SKM-1 treated with dmso at 0.1 percent for 144 hours (cell line): ENCODE results near the gene COX17.
A peak's percentile ranks its signal among the peaks of the same experiment; 100 is the strongest.

Experiments used
- DNase-seq: peaks from one replicate; lab custom pipeline; 2025; ENCODE audit not compliant: unreplicated experiment; lab: John Stamatoyannopoulos, UW

Gene COX17

DNA sequence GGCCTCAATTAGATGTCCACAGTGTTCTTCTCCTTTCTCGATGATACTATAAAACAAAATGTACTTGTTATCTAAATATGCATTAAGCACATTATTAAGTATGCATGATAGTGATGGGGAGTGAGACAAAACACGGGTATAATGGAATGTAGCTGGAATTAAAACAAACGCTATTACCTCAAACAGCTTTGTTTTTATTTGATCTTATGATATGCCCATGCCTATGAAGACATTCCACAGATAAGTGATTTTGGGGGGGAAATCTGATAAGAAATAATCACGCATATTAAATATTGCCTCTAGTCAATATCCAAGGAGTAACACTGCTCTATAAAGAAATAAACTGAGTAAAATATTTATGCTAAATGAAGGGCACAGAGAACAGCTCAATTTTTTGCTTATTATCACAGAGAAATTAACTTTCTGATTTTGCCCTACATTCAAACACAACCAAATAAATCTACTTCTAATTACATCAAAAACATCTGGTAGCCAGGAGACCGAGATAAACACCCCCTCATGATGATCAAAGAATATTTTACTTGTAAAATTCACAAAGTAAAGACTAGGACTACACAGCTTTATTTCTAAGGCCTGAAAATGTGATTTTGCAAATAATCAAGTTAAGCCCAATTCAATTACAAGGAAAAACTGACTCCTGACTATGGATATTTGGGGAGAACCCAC is 1.9 kb downstream of the COX17 start:
- no peak for DNase-seq

DNA sequence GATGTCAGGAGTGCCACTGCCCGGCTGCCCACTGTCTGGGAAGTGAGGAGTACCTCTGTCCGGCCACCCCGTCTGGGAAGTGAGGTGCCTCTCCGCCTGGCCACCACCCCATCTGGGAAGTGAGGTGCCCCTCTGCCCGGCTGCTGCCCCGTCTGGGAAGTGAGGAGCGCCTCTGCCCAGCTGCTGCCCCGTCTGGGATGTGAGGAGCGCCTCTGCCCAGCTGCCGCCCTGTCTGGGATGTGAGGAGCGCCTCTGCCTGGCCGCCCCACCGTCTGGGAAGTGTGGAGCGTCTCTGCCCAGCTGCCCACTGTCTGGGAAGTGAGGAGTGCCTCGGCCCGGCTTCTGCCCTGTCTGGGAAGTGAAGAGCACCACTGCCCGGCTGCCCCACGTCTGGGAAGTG is 3.3 kb downstream of the COX17 start:
- no peak for DNase-seq

DNA sequence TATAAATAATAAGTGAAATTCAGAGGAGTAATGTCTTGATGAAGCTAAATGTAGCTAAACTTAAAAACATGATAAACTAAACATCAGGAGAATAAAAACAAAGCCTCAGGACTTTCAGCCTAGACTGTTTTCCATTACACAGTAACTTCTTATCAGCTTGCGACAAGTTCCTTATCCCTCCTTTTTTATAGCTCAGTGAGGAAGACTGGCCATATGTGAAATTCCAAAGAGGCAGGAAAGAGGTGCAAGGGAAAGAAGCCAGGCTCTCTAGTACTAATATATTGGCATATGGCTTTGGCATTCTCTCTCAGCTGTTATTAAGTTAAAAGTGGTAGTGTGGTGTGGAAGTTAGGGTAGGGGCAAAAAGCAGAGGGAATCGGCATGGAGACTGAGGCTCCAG is 4.4 kb downstream of the COX17 start:
- DNase-seq, result no peak

DNA sequence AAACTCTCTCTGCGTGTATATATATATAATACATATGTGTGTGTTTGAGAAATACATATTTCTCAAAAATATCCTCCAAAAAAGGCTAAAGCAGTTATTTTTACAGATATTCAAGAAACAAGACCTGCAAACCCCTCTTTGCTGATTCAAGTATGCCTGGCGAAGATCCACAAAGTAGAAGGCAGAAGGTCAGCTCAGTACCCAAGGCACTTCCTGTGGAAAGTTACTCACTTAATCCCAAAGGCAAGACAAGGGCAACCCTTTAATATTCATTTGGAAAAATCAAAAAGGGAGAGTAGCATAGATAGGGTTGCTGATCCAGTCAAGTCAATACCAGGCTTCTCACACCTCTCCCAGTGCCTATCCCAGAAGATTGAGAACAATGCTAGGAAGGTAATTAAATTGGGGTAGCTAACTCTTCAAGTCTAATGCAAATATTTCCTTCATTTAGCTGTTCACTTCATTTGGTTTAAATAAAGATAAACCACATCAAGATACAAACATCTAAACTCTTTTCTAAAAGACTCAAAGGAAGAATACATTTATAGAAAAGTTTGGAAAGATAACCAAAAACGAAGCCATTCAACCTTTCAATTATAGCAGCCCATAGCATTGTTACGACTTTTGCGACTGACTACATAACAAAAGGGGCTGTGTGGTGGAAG is 7.2 kb downstream of the COX17 start:
- no peak for DNase-seq

DNA sequence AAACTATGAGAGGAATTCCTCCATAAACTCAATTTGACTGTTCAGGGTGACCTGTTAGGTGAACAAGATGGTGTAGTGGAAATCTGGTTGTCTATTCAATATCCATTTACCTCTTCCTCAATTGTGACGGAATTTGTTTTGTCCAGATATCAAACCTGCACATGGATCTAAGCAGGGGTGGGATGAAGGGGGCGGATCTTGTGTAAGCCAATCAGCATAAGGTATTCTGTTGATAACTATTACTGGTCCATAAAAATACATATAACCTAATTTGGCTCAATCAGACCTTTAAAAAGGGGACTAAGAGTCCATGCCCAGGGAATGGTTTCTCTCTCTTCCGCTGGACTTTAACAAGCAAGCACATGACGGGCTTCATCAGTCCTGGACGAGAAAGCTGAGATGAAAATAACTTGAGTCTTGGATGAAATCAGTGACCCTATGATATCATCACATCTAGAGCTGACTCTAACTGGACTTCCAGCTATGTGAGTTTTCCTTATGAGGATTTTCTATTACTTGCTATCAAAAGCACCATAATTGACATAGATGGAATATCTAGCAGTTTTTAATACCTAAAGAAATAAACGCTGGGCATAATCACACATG is 11.1 kb downstream of the COX17 start:
- DNase-seq, result no peak

DNA sequence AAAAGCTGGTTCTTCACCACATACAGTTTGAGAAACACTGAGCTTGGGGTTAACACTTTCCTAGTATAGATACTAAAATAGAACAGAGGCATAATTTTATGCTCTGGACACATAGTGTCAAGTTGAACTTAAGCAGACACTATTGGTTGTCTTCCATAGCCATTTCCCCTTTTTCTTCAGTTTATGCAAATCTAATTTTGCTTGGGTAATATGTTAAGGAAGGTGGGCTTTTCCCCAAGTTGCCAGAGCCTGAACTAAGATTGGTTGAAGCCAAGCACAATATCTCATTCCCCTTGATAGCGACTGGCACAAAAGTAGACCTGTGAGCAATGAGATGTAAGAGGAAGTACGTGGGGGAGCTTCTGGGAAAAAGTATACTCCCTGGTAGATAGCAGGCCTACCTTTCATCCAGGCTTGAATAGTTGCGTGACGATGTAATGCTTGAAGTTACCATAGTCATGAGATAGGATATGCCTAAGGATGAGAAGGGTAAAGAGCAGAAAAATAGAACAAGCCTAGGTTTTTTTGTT is 12.3 kb downstream of the COX17 start:
- no peak for DNase-seq

DNA sequence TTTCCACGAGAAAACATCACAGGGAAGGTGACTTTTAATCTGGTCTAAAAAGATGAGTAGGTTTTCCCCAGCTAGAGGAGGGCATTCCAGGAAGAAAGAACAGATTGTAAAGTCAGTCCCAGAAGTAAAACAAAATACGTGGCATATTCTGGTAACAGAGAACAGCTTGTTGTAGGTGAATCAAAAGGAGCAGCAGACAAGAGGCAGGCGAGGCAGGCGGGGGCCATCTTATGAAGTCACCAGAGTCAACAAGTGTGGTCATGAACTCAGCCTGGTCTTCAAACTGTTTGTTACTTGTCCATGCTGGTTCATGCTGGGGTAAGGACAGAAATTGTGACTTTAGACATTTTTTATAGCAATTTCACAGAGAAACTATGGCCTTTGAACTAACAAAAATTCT is 12.8 kb downstream of the COX17 start:
- no peak for DNase-seq

DNA sequence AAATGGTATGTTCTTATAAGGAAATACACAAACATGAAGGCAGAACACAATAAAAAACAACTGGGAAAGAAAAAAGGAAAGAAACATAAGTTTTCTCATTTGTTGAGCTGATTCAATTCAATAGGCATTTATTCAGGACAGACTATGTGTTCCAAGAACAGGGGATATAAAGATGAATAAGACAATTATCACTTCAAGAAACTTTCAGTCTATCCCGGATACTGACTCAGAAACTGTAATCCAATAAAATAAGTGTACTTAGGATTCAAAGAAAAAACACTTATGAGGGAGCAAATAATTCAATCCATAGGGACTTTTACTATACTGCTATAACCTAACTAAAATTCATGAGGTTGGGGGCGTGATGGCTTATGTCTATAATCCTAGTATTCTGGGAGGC is 13.3 kb downstream of the COX17 start:
- no peak for DNase-seq

DNA sequence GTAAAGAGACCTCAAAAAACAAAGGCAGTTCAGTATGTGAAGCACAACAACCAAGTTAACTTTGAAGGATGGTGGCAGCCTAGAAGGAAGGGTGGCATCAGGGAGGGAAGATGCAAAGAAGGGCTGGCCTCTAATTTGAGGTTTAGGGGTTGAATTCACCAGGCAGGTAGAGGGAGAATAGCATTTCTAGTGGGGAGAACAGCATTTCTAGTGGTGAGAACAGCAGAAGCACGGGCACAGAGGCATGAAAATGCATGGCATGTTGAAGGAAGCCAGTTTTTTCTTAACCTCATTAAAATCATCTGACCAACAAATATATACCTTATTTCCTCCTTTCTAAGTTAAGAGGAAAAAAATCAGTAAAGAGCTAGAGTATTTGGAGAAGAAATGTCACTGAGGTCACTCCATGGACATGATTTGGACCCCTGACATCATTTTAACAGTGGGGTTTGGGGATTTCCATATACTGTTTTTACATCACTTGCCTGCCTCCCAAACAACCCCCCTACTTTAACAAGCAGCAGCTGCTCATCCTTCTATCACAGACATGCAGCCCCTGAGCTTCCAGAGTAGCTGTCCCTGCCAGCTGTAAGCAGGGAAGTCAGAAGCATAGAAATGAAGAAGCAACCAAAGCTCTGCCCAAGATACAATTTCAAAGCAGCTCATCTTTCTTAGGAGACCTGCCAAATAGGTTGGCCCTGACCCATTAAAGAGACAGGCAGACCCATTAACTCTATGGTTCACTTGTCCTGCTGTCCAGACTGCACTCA is 14.4 kb downstream of the COX17 start:
- DNase-seq, result no peak

DNA sequence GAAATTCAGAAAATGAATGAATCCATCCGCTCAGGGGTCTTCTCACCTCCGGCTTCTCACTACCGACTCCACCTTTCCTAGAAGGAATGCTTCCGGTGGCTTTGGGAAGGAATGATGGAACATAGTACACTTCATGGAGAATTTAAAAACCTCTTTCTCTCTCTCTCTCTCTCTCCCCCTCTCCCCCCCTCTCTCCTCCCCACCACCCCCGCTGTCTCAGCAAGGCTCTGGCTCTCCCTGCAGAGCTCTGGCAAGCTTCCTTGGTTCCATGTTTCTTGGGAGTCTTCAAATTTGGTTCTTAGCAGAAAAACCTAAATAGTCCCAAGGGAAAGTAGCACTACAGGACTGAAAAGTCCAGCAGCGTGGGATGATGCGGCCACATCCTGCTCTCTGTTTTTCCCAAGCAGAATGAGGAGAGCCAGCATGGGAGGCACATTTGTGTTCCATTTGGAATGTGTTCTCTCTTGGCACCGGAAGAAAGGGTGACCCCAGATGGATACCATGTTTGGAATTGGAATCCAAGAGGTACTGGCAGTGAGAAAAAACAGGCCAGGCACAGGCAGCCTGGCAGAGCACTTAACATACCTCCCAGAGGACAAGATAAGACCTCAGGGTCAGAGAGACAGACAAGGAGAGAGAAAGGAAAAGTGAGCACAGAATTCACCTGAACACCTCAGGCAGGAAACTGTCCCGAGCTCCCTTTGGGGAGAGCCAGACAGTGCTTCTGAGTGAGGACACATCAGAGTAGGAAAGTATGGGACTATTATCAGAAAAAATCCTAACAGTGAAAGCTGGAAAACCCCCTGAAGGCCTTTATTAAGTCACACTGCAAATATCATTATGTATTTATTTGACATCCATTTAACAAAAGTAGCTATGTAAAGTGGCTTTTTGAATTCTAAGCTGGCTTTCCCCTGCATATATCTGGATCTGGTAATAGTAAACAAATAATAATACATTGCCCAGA is 16.4 kb downstream of the COX17 start, which contains the start of gene POPDC2:
Gene POPDC2 (minus strand): TSS at position 116 of the 967 bp plus-strand sequence. CDS start 166 bp downstream, outside the sequence.
- no peak for DNase-seq

DNA sequence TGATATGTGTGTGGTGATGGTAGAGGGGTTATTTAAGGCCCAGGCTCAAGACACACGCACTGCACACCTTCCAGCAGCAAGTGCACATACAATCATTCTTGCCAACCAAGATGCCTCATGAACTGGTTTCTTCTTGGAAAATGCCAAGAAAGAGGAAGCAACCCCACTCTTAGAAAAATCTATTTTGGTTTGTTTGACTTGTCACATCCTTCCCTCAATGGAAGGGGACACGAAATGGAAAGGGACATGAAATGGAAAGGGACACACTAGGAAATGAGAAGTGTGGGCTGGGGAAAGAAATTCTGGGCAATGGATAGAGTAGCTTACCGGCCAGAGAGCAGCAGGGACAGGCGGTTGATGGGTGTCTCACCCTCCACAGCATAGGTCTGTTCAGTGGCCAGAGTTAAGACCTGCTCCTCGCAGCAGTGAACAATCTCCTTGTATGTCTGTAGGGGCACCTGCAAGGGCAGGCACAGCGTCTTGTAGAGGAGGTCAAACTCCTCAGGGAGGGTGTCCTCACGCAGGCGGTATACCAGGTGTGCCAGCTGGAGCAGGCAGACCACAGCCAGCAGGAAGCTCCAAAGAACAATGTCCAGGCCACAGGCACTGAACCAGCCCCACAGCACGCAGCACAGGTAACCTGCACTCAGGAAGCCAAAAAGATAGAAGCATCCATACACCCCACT is 17.5 kb downstream of the COX17 start:
- DNase-seq, result no peak

DNA sequence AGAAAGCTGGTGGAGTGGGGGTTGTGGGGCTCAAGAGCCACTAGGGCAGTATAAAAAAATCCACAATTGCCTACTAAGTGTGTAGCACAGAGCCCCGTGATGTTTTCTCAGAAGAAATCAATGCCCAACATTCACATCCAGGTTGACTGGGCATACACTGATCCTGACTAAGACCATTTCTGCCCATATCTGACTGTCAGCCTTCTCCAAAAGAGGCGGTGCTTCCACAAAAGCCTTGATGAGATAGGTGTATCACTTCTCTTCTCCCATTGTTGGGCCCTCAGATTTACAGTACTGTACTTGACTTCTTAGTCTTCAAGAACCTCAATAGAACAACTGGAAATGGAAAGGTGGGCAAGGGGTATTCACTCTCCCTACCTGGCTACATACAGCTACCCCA is 18.2 kb downstream of the COX17 start:
- no peak for DNase-seq

DNA sequence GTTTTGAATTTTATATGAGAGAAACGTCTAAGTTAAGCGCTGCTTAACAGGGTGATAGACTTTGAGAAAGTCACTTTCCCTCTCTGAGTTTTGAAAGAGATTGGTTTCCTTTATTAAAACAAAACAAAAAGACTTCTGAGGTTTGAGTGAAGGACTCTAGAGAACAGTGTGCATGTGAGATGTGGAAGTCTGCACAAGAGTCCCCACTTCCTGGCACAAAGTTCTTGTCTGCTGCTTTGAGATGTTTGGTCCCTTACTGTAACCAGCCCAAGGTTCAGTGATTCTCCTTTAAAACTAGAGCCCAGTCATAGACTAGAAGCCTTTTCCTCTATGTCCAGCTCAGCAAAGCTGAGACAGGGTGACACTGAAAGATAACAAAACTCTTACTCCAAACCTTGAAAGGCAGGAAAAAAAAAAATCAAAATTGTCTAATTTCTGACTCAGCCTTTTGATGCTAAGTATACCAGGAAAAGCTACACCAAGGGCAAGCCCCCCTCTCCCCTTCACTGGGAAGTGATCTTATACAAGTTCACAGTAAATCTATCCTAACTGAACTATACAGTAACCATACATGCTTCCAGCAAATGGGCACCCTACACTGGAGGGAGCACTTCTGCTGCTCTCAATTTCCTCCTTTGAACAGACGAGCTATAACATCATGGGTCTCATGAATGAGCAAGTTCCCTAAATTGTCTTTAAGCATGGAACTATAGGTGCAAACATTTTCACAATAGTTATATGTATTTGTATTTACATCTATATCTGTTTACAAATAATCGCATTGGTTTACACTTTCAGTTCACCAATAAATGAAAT is 19.1 kb downstream of the COX17 start:
- DNase-seq, result peak; percentile 8

DNA sequence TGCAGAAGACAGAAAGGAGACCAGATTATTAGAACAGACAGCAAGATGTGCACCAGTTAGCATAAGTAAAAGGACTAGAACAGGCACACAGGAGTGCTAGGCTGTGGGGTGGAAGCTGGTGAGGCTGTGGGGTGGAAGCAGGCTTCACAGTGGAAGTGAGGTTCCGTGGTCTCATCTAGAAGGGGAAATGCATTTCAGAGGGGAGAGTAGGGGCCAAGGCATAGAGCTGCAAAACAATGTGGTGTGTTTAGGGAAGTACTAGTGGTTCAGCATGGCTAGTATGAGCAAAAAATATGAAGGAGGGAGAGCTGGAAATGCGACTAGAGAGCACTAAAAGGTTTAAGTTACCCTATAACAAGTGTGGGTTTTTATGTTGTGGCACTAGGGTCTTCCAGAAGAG is 23.3 kb downstream of the COX17 start:
- peak; percentile 56 for DNase-seq

DNA sequence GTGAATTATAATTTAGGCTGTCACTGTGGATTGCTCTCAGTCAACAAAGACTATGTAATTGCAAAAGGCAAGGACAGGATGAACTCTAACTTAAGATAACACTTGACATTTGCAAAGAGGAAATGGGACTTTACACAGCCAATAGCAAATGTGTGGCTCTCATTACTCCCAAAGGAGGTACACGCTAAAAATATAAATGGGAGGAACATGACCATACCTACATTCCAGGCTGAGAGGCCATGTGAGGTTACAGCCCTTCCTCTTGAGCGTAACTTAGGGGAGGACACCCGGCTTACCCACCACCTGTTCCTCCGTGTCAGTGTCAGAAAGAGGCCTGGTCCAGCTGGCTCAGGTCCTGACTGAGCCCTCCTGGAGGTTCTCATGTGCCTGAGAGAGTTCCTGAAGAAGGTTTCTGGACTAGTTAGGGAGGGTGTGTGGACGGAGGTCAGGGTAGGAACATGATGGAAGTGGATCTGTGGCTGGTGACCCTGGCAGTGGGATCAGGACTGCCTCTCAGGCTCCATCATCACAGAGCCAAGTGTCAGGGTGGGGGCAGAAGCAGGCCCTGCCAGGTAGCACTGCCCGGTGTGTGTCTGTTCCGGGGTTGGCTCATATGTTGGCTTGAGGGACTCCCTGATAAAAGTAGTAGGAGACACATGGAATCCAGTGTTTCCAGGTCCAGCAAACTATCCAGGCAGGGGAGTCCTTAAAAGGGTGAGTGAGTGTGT is 24.7 kb downstream of the COX17 start:
- DNase-seq, result no peak

DNA sequence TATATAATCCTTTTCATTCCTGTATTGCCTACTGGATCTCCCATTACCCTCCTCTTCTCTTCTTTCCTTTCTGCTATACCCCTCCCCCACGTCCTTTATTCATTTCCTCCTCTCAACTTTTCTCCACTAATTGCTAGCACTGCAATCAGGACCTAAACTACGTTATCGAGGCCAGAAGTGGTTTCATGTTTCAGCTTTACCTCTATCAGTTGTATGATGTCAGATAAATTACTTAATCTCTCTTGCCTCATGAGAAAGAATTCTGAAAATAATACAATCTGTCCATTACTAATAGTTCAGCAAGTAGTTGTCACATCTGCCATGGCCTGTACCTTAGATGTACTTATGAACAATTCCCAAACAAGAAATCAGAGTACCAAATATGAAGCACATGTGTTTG is 27.4 kb downstream of the COX17 start:
- no peak for DNase-seq

DNA sequence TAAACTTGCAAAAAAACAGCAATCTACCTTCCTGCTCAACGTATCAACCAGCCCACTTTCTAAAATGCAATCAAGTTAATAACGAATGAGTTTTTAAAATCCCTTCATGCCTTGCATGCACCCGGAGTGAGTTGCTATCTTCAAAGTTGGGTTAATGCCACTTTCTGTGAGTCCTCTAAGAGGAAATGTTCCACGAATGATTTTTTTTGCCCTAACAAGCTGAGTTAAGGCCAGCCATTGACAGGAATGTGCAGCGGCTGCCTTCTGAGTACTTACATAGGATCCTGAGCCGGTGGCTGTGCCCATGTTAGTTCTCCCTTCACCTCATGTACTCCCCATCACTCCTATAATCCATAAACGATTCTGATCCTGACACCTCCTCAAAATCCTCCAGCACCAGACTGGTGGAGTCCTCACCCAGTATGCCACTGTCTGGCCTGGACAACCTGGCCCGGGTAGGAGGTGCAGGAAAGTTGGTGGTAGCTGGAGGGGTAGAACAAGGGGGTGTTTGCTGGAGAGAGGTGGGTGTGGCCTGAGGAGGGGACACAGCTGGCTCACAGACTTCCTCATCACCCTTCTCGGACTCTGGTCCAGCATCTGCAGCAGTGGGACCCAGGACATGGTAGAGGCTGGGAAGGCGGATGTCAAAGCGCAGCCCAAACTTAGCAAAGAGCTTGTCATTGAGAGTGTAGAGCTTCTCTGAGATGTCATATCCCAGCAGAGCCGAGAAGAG is 29.2 kb downstream of the COX17 start:
- no peak for DNase-seq

DNA sequence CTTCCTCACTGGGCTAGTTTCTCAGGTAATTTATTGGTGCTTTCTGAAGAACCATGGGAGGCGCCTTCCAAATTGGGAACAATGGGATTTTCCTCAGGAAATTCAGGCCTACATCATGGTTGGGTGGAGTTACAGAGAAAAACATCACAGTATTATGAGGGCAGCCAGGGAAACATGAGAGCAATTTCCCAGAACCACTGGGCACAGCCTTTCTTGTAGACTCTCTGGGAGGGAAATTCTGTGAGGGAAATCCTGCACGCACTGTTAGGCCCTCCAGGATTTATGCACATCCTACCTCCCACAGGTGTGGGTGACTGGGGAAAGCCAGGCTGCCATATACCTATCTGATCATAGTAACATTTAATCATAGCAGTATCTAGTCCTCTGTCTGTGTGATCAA is 30.0 kb downstream of the COX17 start:
- no peak for DNase-seq
